CD8-positive, alpha-beta memory T cell (primary cell): ENCODE data around the gene KDM4C. TPM values are rescaled to one million over a fixed set of nuclear protein-coding genes. Genes with fewer than 3 reads are reported as not detected.
A peak's percentile ranks its signal among the peaks of the same experiment; 100 is the strongest.

Experiments used
- CTCF ChIA-PET: fragments of 350-600 bp; sonication (Branson Sonifier 250); formaldehyde crosslinking; loops from one replicate; lab custom pipeline; 2021; ENCODE audit warnings: antibody characterized with exemption; lab: Charles Lee
- POLR2A ChIA-PET: fragments of 350-600 bp; sonication (Branson Sonifier 250); formaldehyde crosslinking; loops from one replicate; lab custom pipeline; 2021; ENCODE audit warnings: antibody characterized with exemption; lab: Charles Lee
- DNase-seq, 5 donors: peaks; one replicate each; pipeline versions ENCODE4 v3.0.0 to v3.0.0-alpha.2; 2020 to 2022; ENCODE audit warnings: mixed read lengths in 1 of 5
- H3K27ac ChIP-seq: one replicate; pipeline ENCODE4 v1.7.0; 2013; ENCODE audit warnings: low read depth, mild to moderate bottlenecking, low read length, moderate library complexity
- H3K27me3 ChIP-seq: 2 replicates; pipeline ENCODE4 v1.7.0; 2013; ENCODE audit warnings: low read length, mild to moderate bottlenecking; ENCODE audit not compliant: insufficient read depth, poor library complexity, severe bottlenecking
- H3K36me3 ChIP-seq: 2 replicates; pipeline ENCODE4 v1.7.0; 2013; ENCODE audit warnings: mild to moderate bottlenecking, low read length, moderate library complexity; ENCODE audit not compliant: insufficient read depth
- H3K4me1 ChIP-seq: 2 replicates; pipeline ENCODE4 v1.7.0; 2013; ENCODE audit warnings: mild to moderate bottlenecking, low read length, moderate library complexity; ENCODE audit not compliant: insufficient read depth
- H3K4me3 ChIP-seq: 2 replicates; pipeline ENCODE4 v1.7.0; 2013; ENCODE audit warnings: mild to moderate bottlenecking, low read length
- H3K9me3 ChIP-seq: 2 replicates; pipeline ENCODE4 v1.7.0; 2013; ENCODE audit warnings: mild to moderate bottlenecking, low read length
- H3K27ac Mint-ChIP-seq, 8 donors: one replicate each; pipeline ENCODE4 v1.8.0; 2020 to 2021; ENCODE audit warnings: mixed read lengths in 8 of 8, mild to moderate bottlenecking in 6 of 8, inconsistent platforms in 3 of 8, moderate library complexity in 3 of 8
- H3K27me3 Mint-ChIP-seq, 2 donors: one replicate each; pipeline ENCODE4 v1.8.0; 2020 to 2021; ENCODE audit warnings: mixed read lengths in 2 of 2, mild to moderate bottlenecking in 1 of 2, moderate library complexity in 1 of 2
- H3K36me3 Mint-ChIP-seq, 3 donors: one replicate each; pipeline ENCODE4 v1.8.0; 2020 to 2021; ENCODE audit warnings: mixed read lengths in 3 of 3, inconsistent platforms in 1 of 3, mild to moderate bottlenecking in 1 of 3
- H3K4me1 Mint-ChIP-seq, 3 donors: one replicate each; pipeline ENCODE4 v1.8.0; 2020 to 2021; ENCODE audit warnings: mixed read lengths in 3 of 3, inconsistent platforms in 1 of 3, mild to moderate bottlenecking in 1 of 3
- H3K4me3 Mint-ChIP-seq, 7 donors: one replicate each; pipeline ENCODE4 v1.8.0; 2020 to 2021; ENCODE audit warnings: mixed read lengths in 7 of 7, mild to moderate bottlenecking in 6 of 7, moderate library complexity in 4 of 7, inconsistent platforms in 2 of 7
- H3K9me3 Mint-ChIP-seq, 5 donors: one replicate each; pipeline ENCODE4 v1.8.0; 2020 to 2022; ENCODE audit warnings: mixed read lengths in 5 of 5, mild to moderate bottlenecking in 3 of 5, moderate library complexity in 2 of 5, inconsistent platforms in 1 of 5
- polyA plus RNA-seq: library from polyadenylated mRNA; unstranded; fragments of 300-500 nt; fragmentation: Illumina TruSeq; gene quantifications from one replicate; pipeline ENCODE4 v1.2.3, GENCODE V29; 2021
- total RNA-seq, 2 experiments: library from RNA; stranded (reverse); gene quantifications; one replicate each; pipeline ENCODE4 v1.2.3, GENCODE V29; 2021

The KDM4C gene
- total and polyA plus RNA-seq, 3 experiments from 2014 or later, result 25.9 to 31.9 (median 26.8) TPM

GRCh38 chr9:7118633-7119032 is 360.9 kb downstream of the KDM4C start:
- Mint-ChIP-seq H3K4me3 (no peak overlapping the region), H3K4me1 (peaks cover 40 to 66% (median 56%) of the 10 kb centered on the region in 3 donors), H3K9me3 (no peaks in the 10 kb centered on the region), H3K27me3 (no peaks in the 10 kb centered on the region), H3K27ac (peak overlapping the region in 2 of 8 donors; percentile 54 to 66), H3K36me3 (peaks cover 10 to 46% (median 14%) of the 10 kb centered on the region in 3 donors)
- ChIA-PET POLR2A (no interaction called here), CTCF (no interaction called here)
- DNase-seq, result no peak
- Histone ChIP-seq H3K36me3 (peaks cover 6% of the 10 kb centered on the region), H3K4me1 (peaks cover 8% of the 10 kb centered on the region), H3K9me3 (no peaks in the 10 kb centered on the region), H3K27me3 (no peaks in the 10 kb centered on the region), H3K4me3 (no peak overlapping the region), H3K27ac (no peak overlapping the region)

- H3K4me3 ChIP-seq, result no peak overlapping the region
- peaks cover 8% of the 10 kb centered on the region for H3K4me1 ChIP-seq
- Mint-ChIP-seq H3K27ac (peak overlapping the region in 2 of 8 donors; percentile 7 to 85), H3K4me3 (no peak overlapping the region), H3K36me3 (peaks cover 10 to 45% (median 15%) of the 10 kb centered on the region in 3 donors), H3K27me3 (no peaks in the 10 kb centered on the region), H3K9me3 (no peaks in the 10 kb centered on the region), H3K4me1 (peaks cover 40 to 66% (median 56%) of the 10 kb centered on the region in 3 donors)
- H3K27me3 ChIP-seq, result no peaks in the 10 kb centered on the region
- H3K27ac ChIP-seq, result no peak overlapping the region
- CTCF ChIA-PET, result no interaction called here
- H3K36me3 ChIP-seq, result peaks cover 9% of the 10 kb centered on the region
- H3K9me3 ChIP-seq, result no peaks in the 10 kb centered on the region
- DNase-seq, result no peak
- POLR2A ChIA-PET, result no interaction called here
Measured at GRCh38 chr9:7119612-7120011, 361.8 kb downstream of the KDM4C start.

GRCh38 chr9:7121055-7121454 is 363.3 kb downstream of the KDM4C start:
- no peak overlapping the region for H3K4me3 ChIP-seq
- H3K9me3 Mint-ChIP-seq, result no peaks in the 10 kb centered on the region
- peaks cover 8% of the 10 kb centered on the region for H3K4me1 ChIP-seq
- ChIA-PET CTCF (no interaction called here), POLR2A (no interaction called here)
- H3K27ac ChIP-seq, result no peak overlapping the region
- H3K36me3 Mint-ChIP-seq, result peaks cover 10 to 49% (median 16%) of the 10 kb centered on the region in 3 donors
- peaks cover 9% of the 10 kb centered on the region for H3K36me3 ChIP-seq
- H3K4me3 Mint-ChIP-seq, result peak overlapping the region in 1 of 7 donors; percentile 12
- H3K27me3 ChIP-seq, result no peaks in the 10 kb centered on the region
- no peak for DNase-seq
- H3K4me1 Mint-ChIP-seq, result peaks cover 40 to 62% (median 52%) of the 10 kb centered on the region in 3 donors
- H3K27me3 Mint-ChIP-seq, result no peaks in the 10 kb centered on the region
- H3K9me3 ChIP-seq, result no peaks in the 10 kb centered on the region
- peak overlapping the region in 5 of 8 donors; percentile 42 to 76 (median 67) for H3K27ac Mint-ChIP-seq

GRCh38 chr9:7121664-7122063 is 363.9 kb downstream of the KDM4C start:
- H3K4me3 Mint-ChIP-seq, result peak overlapping the region in 1 of 7 donors; percentile 12
- no peaks in the 10 kb centered on the region for H3K9me3 ChIP-seq
- H3K9me3 Mint-ChIP-seq, result no peaks in the 10 kb centered on the region
- H3K4me1 Mint-ChIP-seq, result peaks cover 36 to 56% (median 46%) of the 10 kb centered on the region in 3 donors
- H3K4me1 ChIP-seq, result peaks cover 8% of the 10 kb centered on the region
- peaks cover 9% of the 10 kb centered on the region for H3K36me3 ChIP-seq
- DNase-seq, result no peak
- ChIA-PET CTCF (no interaction called here), POLR2A (no interaction called here)
- no peaks in the 10 kb centered on the region for H3K27me3 ChIP-seq
- H3K27me3 Mint-ChIP-seq, result no peaks in the 10 kb centered on the region
- H3K36me3 Mint-ChIP-seq, result peaks cover 10 to 47% (median 15%) of the 10 kb centered on the region in 3 donors
- H3K27ac ChIP-seq, result no peak overlapping the region
- no peak overlapping the region for H3K4me3 ChIP-seq
- H3K27ac Mint-ChIP-seq, result peak overlapping the region in 7 of 8 donors; percentile 6 to 61 (median 20)

GRCh38 chr9:7123743-7124142 is 366.0 kb downstream of the KDM4C start:
- CTCF ChIA-PET, result no interaction called here
- Mint-ChIP-seq H3K4me3 (no peak overlapping the region), H3K36me3 (peaks cover 24 to 63% (median 25%) of the 10 kb centered on the region in 3 donors), H3K4me1 (peaks cover 30 to 43% (median 35%) of the 10 kb centered on the region in 3 donors), H3K27ac (no peak overlapping the region), H3K27me3 (no peaks in the 10 kb centered on the region), H3K9me3 (no peaks in the 10 kb centered on the region)
- H3K9me3 ChIP-seq, result no peaks in the 10 kb centered on the region
- peaks cover 8% of the 10 kb centered on the region for H3K4me1 ChIP-seq
- H3K36me3 ChIP-seq, result peaks cover 18% of the 10 kb centered on the region
- POLR2A ChIA-PET, result no interaction called here
- no peaks in the 10 kb centered on the region for H3K27me3 ChIP-seq
- H3K27ac ChIP-seq, result no peak overlapping the region
- no peak for DNase-seq
- H3K4me3 ChIP-seq, result no peak overlapping the region

- no peaks in the 10 kb centered on the region for H3K27me3 ChIP-seq
- ChIA-PET POLR2A (no interaction called here), CTCF (no interaction called here)
- H3K4me3 ChIP-seq, result no peak overlapping the region
- no peak for DNase-seq
- peak overlapping the region in 1 of 8 donors; percentile 30 for H3K27ac Mint-ChIP-seq
- H3K9me3 ChIP-seq, result no peaks in the 10 kb centered on the region
- peaks cover 19 to 32% (median 23%) of the 10 kb centered on the region in 3 donors for H3K4me1 Mint-ChIP-seq
- peaks cover 19% of the 10 kb centered on the region for H3K36me3 ChIP-seq
- H3K4me3 Mint-ChIP-seq, result no peak overlapping the region
- peaks cover 35 to 75% (median 36%) of the 10 kb centered on the region in 3 donors for H3K36me3 Mint-ChIP-seq
- no peaks in the 10 kb centered on the region for H3K27me3 Mint-ChIP-seq
- H3K27ac ChIP-seq, result no peak overlapping the region
- H3K9me3 Mint-ChIP-seq, result no peaks in the 10 kb centered on the region
- H3K4me1 ChIP-seq, result peaks cover 8% of the 10 kb centered on the region
Measured at GRCh38 chr9:7125231-7125630, 367.5 kb downstream of the KDM4C start.

- no peak for DNase-seq
- no peaks in the 10 kb centered on the region for H3K27me3 ChIP-seq
- H3K9me3 Mint-ChIP-seq, result no peaks in the 10 kb centered on the region
- peak overlapping the region in 1 of 8 donors; percentile 64 for H3K27ac Mint-ChIP-seq
- peaks cover 11% of the 10 kb centered on the region for H3K36me3 ChIP-seq
- peaks cover 0 to 6% (median 3%) of the 10 kb centered on the region in 3 donors for H3K4me1 Mint-ChIP-seq
- H3K4me3 ChIP-seq, result no peak overlapping the region
- H3K27ac ChIP-seq, result no peak overlapping the region
- H3K4me3 Mint-ChIP-seq, result no peak overlapping the region
- POLR2A ChIA-PET, result no interaction called here
- peaks cover 25 to 86% (median 31%) of the 10 kb centered on the region in 3 donors for H3K36me3 Mint-ChIP-seq
- no peaks in the 10 kb centered on the region for H3K4me1 ChIP-seq
- CTCF ChIA-PET, result no interaction called here
- no peaks in the 10 kb centered on the region for H3K9me3 ChIP-seq
- no peaks in the 10 kb centered on the region for H3K27me3 Mint-ChIP-seq
Measured at GRCh38 chr9:7129391-7129790, 371.6 kb downstream of the KDM4C start.

GRCh38 chr9:7130266-7130820 is 372.6 kb downstream of the KDM4C start:
- H3K27ac Mint-ChIP-seq, result peak overlapping the region in 1 of 8 donors; percentile 69
- no peaks in the 10 kb centered on the region for H3K27me3 ChIP-seq

More at GRCh38 chr9:7130266-7130820, 372.6 kb downstream of the KDM4C start:
- Mint-ChIP-seq H3K36me3 (peaks cover 30 to 89% (median 37%) of the 10 kb centered on the region in 3 donors), H3K9me3 (no peaks in the 10 kb centered on the region), H3K27me3 (no peaks in the 10 kb centered on the region), H3K4me3 (no peak overlapping the region), H3K4me1 (peaks cover 0 to 3% (median 2%) of the 10 kb centered on the region in 3 donors)
- ChIA-PET CTCF (no interaction called here), POLR2A (no interaction called here)
- no peaks in the 10 kb centered on the region for H3K9me3 ChIP-seq
- H3K4me1 ChIP-seq, result no peaks in the 10 kb centered on the region
- peaks cover 11% of the 10 kb centered on the region for H3K36me3 ChIP-seq
- no peak overlapping the region for H3K27ac ChIP-seq
- DNase-seq, result no peak
- no peak overlapping the region for H3K4me3 ChIP-seq
